PC-3 (cell line): ENCODE results near the gene NKIRAS2.

Source experiments
- EZH2 ChIP-seq: fragments of 300-600 bp; sonication (generic); IDR thresholded peaks from one replicate; pipeline ENCODE4 v1.6.1; 2017; ENCODE audit warnings: antibody characterized with exemption, mild to moderate bottlenecking, low read length; ENCODE audit not compliant: unreplicated experiment
- EZH2phosphoT487 ChIP-seq: fragments of 300-600 bp; sonication (generic); IDR thresholded peaks from 2 replicates; pipeline ENCODE4 v1.6.1; 2018; ENCODE audit warnings: mild to moderate bottlenecking, antibody characterized with exemption, low read length, borderline replicate concordance
- TF ChIP-seq, protein P1 (sequence below): fragments of 300-600 bp; sonication (generic); conservative IDR thresholded peaks from 2 replicates; pipeline ENCODE4 v1.5.1; 2017; ENCODE audit warnings: antibody characterized with exemption, low read depth, mild to moderate bottlenecking, low read length

GRCh38 chr17:42071810-42072209 lies 51.9 kb downstream of the NKIRAS2 start:
- TF ChIP-seq, protein P1, sequence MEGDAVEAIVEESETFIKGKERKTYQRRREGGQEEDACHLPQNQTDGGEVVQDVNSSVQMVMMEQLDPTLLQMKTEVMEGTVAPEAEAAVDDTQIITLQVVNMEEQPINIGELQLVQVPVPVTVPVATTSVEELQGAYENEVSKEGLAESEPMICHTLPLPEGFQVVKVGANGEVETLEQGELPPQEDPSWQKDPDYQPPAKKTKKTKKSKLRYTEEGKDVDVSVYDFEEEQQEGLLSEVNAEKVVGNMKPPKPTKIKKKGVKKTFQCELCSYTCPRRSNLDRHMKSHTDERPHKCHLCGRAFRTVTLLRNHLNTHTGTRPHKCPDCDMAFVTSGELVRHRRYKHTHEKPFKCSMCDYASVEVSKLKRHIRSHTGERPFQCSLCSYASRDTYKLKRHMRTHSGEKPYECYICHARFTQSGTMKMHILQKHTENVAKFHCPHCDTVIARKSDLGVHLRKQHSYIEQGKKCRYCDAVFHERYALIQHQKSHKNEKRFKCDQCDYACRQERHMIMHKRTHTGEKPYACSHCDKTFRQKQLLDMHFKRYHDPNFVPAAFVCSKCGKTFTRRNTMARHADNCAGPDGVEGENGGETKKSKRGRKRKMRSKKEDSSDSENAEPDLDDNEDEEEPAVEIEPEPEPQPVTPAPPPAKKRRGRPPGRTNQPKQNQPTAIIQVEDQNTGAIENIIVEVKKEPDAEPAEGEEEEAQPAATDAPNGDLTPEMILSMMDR: no peak
- TF ChIP-seq EZH2 (no peak), EZH2phosphoT487 (no peak)
